OCI-LY1 (cell line): ENCODE data around the gene ZMIZ1.

ENCODE experiments used
- H2AFZ ChIP-seq: fragments of 200-600 bp; sonication (generic), shearing (Covaris generic); 2 replicates; pipeline ENCODE4 v1.6.0; 2014; ENCODE audit warnings: antibody characterized with exemption, mild to moderate bottlenecking, low read length
- H3F3A ChIP-seq: fragments of 200-600 bp; sonication (generic), shearing (Covaris generic); 2 replicates; pipeline ENCODE4 v1.6.0; 2014; ENCODE audit warnings: mild to moderate bottlenecking, antibody characterized with exemption, low read length, moderate library complexity; ENCODE audit not compliant: insufficient read depth
- H3K27ac ChIP-seq: fragments of 200-600 bp; sonication (generic); 2 replicates; pipeline ENCODE4 v1.5.1; 2014; ENCODE audit warnings: low read length, mixed run types, mild to moderate bottlenecking, low read depth; ENCODE audit not compliant: poor library complexity, severe bottlenecking
- H3K27me3 ChIP-seq: fragments of 200-600 bp; sonication (generic); 2 replicates; pipeline ENCODE4 v1.6.0; 2014; ENCODE audit warnings: antibody characterized with exemption, mild to moderate bottlenecking, low read length, moderate library complexity; ENCODE audit not compliant: insufficient read depth
- H3K36me3 ChIP-seq: fragments of 200-600 bp; sonication (generic); 2 replicates; pipeline ENCODE4 v1.6.1; 2014; ENCODE audit warnings: mild to moderate bottlenecking, antibody characterized with exemption, low read length, moderate library complexity, mixed read lengths; ENCODE audit not compliant: insufficient read depth
- H3K4me1 ChIP-seq: fragments of 200-600 bp; sonication (generic); 2 replicates; pipeline ENCODE4 v1.5.1; 2014; ENCODE audit warnings: mild to moderate bottlenecking, low read length, moderate library complexity; ENCODE audit not compliant: insufficient read depth, severe bottlenecking
- H3K4me2 ChIP-seq: fragments of 200-600 bp; sonication (generic), shearing (Covaris generic); 2 replicates; pipeline ENCODE4 v1.6.1; 2014; ENCODE audit warnings: low read length
- H3K4me3 ChIP-seq: fragments of 200-600 bp; sonication (generic); 2 replicates; pipeline ENCODE4 v1.5.1; 2014; ENCODE audit warnings: low read length, low read depth, mild to moderate bottlenecking, mixed read lengths; ENCODE audit not compliant: poor library complexity, severe bottlenecking
- H3K79me2 ChIP-seq: fragments of 200-600 bp; shearing (Covaris generic); 2 replicates; pipeline ENCODE4 v1.6.1; 2016; ENCODE audit warnings: mixed run types, low read length, mixed read lengths; ENCODE audit not compliant: insufficient read depth
- H3K9ac ChIP-seq: fragments of 200-600 bp; sonication (generic), shearing (Covaris generic); 2 replicates; pipeline ENCODE4 v1.6.1; 2014; ENCODE audit warnings: mild to moderate bottlenecking, low read length, mixed read lengths
- H3K9me2 ChIP-seq: fragments of 200-600 bp; sonication (generic), shearing (Covaris generic); 2 replicates; pipeline ENCODE4 v1.6.1; 2014; ENCODE audit warnings: low read depth, mild to moderate bottlenecking, low read length, mixed read lengths
- H3K9me3 ChIP-seq: fragments of 200-600 bp; shearing (Covaris generic); 2 replicates; pipeline ENCODE4 v1.6.1; 2014; ENCODE audit warnings: low read length, mixed read lengths
- H4K20me1 ChIP-seq: fragments of 200-600 bp; sonication (generic), shearing (Covaris generic); 2 replicates; pipeline ENCODE4 v1.6.0; 2016; ENCODE audit warnings: mild to moderate bottlenecking, low read length; ENCODE audit not compliant: insufficient read depth
- CTCF ChIP-seq: fragments of 200-600 bp; sonication (generic), shearing (Covaris generic); IDR thresholded peaks from 2 replicates; pipeline ENCODE4 v1.5.1; 2017; ENCODE audit warnings: mild to moderate bottlenecking, antibody characterized with exemption, low read length, moderate library complexity, mixed read lengths
- EZH2 ChIP-seq: fragments of 200-600 bp; sonication (generic), shearing (Covaris generic); IDR thresholded peaks from 2 replicates; pipeline ENCODE4 v1.8.0; 2017; ENCODE audit warnings: borderline replicate concordance, mixed run types, mild to moderate bottlenecking, antibody characterized with exemption, low read length, moderate library complexity, mixed read lengths

The ZMIZ1 gene

GRCh38 chr10:79135790-79136189 lies 67.0 kb downstream of the ZMIZ1 start:
- H3F3A ChIP-seq, result no peaks in the 10 kb centered on the region
- no peak overlapping the region for H3K9ac ChIP-seq
- H3K4me3 ChIP-seq, result no peak overlapping the region
- no peaks in the 10 kb centered on the region for H3K36me3 ChIP-seq
- no peak overlapping the region for H3K27ac ChIP-seq
- no peaks in the 10 kb centered on the region for H4K20me1 ChIP-seq
- TF ChIP-seq EZH2 (no peak), CTCF (no peak)
- H3K4me1 ChIP-seq, result no peaks in the 10 kb centered on the region
- no peak overlapping the region for H3K4me2 ChIP-seq
- H3K79me2 ChIP-seq, result no peaks in the 10 kb centered on the region
- no peaks in the 10 kb centered on the region for H3K9me2 ChIP-seq
- no peaks in the 10 kb centered on the region for H3K27me3 ChIP-seq
- H3K9me3 ChIP-seq, result no peaks in the 10 kb centered on the region
- H2AFZ ChIP-seq, result no peak overlapping the region

GRCh38 chr10:79136236-79137005 lies 67.7 kb downstream of the ZMIZ1 start:
- no peaks in the 10 kb centered on the region for H3K9me2 ChIP-seq
- no peaks in the 10 kb centered on the region for H3K27me3 ChIP-seq
- no peak overlapping the region for H3K27ac ChIP-seq
- H3K79me2 ChIP-seq, result no peaks in the 10 kb centered on the region
- no peaks in the 10 kb centered on the region for H3K36me3 ChIP-seq
- TF ChIP-seq EZH2 (no peak), CTCF (no peak)
- no peaks in the 10 kb centered on the region for H3K9me3 ChIP-seq
- no peak overlapping the region for H3K9ac ChIP-seq
- no peaks in the 10 kb centered on the region for H3F3A ChIP-seq
- no peak overlapping the region for H2AFZ ChIP-seq
- no peak overlapping the region for H3K4me3 ChIP-seq
- H3K4me1 ChIP-seq, result no peaks in the 10 kb centered on the region
- no peak overlapping the region for H3K4me2 ChIP-seq
- H4K20me1 ChIP-seq, result no peaks in the 10 kb centered on the region

GRCh38 chr10:79137300-79137756 lies 68.6 kb downstream of the ZMIZ1 start:
- Histone ChIP-seq H3F3A (no peaks in the 10 kb centered on the region), H4K20me1 (no peaks in the 10 kb centered on the region), H3K79me2 (no peaks in the 10 kb centered on the region), H3K9me2 (no peaks in the 10 kb centered on the region), H2AFZ (no peak overlapping the region), H3K9ac (no peak overlapping the region), H3K4me3 (no peak overlapping the region), H3K4me2 (no peak overlapping the region), H3K4me1 (no peaks in the 10 kb centered on the region), H3K36me3 (no peaks in the 10 kb centered on the region), H3K9me3 (no peaks in the 10 kb centered on the region), H3K27me3 (no peaks in the 10 kb centered on the region), H3K27ac (no peak overlapping the region)
- no peak for TF ChIP-seq EZH2
- TF ChIP-seq CTCF, result no peak
